ENCODE measurements around the gene INTS1.

- TF ChIP-seq CTCF (IDR thresholded peaks at IDR 0.05; ENCODE audit: insufficient read depth, low read depth, low read length) (no peak), EZH2 (IDR thresholded peaks at IDR 0.05; ENCODE audit: insufficient read depth, low read length) (no peak)
Observed at GRCh38 chr7:1421946-1422345, 82.2 kb downstream of the INTS1 start.
